ENCODE data around the gene TBC1D8. TPM values are rescaled to one million over a fixed set of nuclear protein-coding genes. Genes with fewer than 3 reads are reported as not detected.

The TBC1D8 gene
- total RNA-seq, 2 donors from 2014 or later, result 16.1 to 37.3 TPM

DNA sequence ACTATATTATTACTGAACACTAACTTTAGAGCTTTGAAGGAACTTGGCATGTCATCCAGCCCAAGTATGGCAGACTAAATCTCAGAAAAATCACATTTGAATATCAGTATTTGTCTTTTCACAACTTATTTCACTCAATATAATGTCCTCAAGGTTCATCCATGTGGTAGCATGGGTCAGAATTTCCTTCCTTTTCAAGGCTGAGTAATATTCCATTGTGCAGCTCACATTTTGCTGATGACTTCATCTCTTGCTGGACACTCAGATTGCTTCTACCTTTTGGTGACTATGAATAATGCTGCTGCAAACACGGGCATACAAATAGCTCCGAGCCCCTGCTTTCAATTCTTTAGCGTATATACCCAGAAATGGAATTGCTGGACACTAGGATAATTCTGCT lies 102.4 kb downstream of the TBC1D8 start:
- intact Hi-C loops (cut with DNase I, micrococcal nuclease), result no loop called here
- ATAC-seq, result no peak
- DNase-seq, result no peak

DNA sequence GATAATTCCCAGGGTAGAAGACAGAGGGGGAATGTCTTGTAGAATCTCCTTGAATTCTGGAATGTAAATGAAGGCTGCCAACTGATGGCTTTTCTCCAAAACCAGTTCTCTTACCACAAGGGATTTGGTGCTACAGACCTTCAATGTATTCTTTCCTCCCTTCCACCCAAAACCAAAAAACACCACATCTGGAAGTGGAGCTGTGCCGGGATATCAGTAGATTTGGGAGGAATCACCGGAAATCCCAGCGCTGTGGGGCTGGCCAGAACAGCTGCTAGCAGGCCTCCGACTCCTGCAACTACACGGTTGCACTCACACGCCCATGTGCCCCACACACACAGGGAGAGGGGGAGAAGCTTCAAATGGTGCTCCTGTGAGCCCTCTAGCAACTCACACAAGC lies 103.4 kb downstream of the TBC1D8 start:
- intact Hi-C loops (cut with DNase I, micrococcal nuclease), result no loop called here
- no peak for DNase-seq
- ATAC-seq, result no peak

DNA sequence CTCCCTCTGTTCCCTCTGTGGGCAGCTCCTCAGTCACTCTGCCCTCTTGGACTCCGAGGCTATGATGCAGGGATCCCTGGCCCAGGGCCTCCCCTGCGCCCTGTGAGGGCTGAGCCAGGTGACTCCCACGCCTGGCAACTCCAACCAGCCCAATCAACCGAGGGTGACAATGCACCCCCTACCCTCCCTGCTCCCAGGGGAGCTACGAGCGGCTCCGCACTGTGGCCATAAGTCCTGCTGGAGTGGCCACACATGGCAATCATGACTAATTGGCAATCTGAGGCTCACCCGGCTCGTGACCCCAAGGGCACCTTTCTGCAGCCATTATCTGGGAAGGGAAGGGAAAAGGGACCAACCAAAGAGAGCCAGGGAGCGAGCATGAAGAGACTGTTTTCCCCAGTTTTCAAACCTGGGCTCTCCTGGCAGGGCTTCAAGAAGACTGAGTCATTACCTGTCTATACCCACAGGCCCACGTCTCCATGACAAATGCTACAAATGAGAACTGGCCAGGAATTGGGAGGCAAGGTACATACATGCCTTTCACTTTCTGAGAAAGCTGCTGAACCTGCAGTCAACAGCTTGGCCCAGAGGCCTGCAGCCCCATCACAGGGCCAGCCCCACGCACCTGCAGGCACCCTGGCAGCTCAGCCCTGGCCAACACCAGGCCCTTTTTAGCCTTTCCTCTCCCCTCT lies 104.0 kb downstream of the TBC1D8 start:
- ATAC-seq (no peak), DNase-seq (no peak)
- intact Hi-C loops (cut with DNase I, micrococcal nuclease), result no loop called here

DNA sequence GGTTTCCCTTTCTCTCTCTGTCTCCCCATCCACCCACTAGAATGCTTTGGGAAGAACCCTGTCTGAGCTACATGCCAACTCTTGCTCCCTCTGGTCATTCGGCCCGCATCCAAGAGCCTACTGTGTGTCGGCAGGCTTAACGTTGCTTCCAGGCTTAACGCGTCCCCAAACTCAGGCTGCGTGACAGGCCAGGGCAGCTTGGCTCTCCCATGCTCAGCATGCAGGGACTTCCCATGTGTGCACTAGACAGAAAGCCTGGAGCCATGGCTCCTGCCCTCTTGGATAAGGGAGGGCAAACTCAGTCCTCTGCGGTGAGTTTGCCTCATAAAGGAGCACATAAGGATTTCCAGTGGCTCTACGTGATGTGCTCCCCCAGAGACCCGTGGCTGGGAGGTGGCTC lies 105.9 kb downstream of the TBC1D8 start:
- intact Hi-C loops (cut with DNase I, micrococcal nuclease), result no loop called here
- ATAC-seq (no peak), DNase-seq (no peak)

DNA sequence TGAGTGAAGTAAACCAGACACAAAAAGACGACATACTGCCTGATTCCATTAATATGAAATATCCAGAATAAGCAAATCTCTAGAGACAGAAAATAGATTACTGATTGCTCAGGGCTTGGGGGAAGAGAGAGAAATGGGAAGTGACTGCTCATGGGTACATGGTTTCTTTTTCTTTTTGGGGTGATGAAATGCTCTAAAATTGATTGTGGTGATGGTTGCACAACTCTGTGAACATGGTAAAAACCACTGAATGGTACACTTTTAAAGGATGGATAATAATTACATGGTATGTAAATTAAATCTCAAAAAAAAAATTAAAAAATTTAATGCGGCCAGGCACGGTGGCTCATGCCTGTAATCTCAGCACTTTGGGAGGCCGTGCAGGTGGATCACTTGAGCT lies 109.8 kb downstream of the TBC1D8 start:
- DNase-seq, result no peak
- intact Hi-C loops (cut with DNase I, micrococcal nuclease), result no loop called here
- ATAC-seq, result no peak

DNA sequence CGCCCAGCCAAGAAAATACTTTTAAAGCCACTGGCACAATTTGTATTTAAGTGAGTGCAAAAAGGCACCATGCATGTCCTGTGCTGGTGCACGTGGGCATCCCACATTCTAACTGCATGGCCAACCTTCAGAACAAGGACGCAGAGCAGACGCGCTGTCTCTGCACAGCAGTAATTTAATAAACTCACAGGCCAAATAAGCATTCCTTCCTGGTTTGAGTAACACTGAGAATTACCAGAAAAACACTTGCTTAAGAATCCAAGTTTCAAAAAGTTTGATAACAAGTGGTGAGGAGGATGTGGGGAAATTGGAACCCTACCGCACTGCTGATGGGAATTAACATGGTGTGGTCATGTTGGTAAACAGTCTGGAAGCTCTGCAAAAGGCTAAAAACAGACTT lies 110.4 kb downstream of the TBC1D8 start:
- no peak for DNase-seq
- intact Hi-C loops (cut with DNase I, micrococcal nuclease), result no loop called here

DNA sequence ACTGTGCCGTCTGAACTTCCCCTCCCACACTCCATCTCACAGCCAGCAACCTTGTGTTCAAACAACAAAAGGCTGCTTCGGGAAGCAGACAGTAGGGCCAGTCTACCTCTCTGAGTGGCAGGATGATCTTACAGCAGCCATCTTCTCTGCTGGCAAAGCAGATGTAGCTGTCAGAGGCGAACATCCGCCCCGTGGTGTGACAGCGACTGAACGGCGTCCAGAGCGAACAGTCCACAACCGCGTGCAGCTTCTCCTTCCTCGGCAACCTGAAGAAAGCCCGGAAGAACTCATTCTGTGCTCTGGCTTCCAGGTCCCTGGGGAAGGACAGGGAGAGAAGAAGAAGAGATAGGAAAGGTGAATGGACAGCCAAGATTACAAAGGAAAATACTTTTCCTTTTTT lies 111.1 kb downstream of the TBC1D8 start:
- ATAC-seq (no peak), DNase-seq (no peak)
- intact Hi-C loops (cut with DNase I, micrococcal nuclease), result no loop called here

More for the DNA sequence above, 110.4 kb downstream of the TBC1D8 start:
- no peak for ATAC-seq

DNA sequence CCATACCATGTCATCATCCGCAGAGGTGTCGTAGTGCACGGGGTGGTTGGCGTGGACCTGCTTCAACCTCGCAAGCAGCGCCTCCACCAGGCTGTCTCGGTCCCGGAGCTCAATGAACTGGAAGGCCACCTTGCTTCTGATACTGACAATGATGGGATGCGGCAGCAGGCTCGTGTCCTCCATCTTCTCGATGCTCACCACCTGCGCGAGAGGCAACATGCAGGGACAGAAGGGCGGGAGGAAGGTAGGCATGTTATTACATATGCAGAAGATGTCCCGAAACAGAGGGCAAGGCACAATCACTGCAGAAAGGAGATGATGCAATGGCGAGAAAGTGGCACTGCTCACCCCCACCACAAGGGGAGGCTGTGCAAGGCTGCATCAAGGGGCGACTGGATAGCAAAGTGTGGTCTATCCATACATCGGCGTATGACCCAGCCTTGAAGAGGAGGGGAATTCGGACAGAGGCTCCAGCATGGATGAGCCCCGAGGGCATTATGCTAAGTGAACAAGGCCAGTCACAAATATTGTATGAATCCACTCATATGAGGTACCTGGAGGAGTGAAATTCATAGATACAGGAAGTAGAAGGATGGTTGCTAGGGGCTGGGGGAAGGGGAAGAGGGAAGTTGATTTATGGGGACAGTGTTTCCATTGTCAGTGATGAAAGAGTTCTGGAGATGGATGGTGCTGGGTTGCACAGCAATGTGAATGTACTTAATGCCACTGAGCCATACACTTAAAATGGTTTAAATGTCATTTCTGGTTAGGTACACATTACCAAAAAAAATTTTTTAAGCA lies 112.5 kb downstream of the TBC1D8 start:
- DNase-seq, result no peak
- ATAC-seq, result peak; percentile 65
- intact Hi-C loops (cut with DNase I, micrococcal nuclease), result no loop called here

DNA sequence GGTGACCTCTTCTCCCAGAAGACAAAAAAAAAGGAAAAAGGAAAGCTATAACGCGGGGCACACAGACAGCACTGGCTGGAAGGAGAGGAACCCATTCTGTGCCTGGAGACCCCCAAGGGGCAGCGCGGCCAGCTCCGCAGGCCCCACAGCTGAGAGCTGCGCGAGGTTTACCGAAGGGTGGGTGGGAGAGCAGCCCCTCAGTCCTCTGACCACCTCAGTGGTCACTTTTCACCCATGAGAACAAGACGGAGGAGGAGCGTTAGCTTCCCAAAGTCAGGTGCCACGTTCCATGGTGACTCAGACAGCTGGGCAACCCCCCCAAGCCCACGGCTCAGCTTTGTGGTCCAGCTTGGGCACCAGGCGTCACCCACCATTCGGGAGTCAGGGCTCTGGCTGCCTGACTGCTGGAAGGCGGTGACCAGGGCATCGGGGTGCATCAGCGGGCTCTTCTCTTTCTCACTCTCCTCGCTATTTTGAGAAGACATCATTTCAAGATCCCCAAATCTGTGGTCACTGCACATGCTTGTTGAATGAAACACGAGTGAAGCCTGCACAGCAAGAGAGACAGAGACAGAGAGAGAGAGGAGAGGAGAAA lies 113.9 kb downstream of the TBC1D8 start:
- intact Hi-C loops (cut with DNase I, micrococcal nuclease), result no loop called here
- no peak for DNase-seq
- no peak for ATAC-seq

DNA sequence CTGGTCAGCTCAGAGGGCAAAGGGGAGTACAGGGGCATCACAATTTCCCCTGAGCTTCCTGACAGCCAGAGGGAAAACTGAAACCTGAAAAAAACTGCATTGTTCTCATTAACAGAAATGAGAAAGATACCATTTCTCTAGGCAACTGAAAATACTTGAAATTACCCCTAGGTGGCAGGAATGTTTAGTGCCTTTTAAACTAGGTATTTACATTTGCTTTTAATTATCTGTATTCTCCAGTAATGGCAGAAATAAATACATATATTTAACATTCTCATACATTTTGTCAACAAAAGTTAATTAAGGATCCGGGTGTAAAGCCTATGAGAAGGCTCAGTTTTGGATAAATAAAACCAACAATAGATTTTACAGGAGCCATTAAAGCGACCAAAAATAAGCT lies 114.6 kb downstream of the TBC1D8 start:
- intact Hi-C loops (cut with DNase I, micrococcal nuclease), result no loop called here
- ATAC-seq, result peak; percentile 35

DNA sequence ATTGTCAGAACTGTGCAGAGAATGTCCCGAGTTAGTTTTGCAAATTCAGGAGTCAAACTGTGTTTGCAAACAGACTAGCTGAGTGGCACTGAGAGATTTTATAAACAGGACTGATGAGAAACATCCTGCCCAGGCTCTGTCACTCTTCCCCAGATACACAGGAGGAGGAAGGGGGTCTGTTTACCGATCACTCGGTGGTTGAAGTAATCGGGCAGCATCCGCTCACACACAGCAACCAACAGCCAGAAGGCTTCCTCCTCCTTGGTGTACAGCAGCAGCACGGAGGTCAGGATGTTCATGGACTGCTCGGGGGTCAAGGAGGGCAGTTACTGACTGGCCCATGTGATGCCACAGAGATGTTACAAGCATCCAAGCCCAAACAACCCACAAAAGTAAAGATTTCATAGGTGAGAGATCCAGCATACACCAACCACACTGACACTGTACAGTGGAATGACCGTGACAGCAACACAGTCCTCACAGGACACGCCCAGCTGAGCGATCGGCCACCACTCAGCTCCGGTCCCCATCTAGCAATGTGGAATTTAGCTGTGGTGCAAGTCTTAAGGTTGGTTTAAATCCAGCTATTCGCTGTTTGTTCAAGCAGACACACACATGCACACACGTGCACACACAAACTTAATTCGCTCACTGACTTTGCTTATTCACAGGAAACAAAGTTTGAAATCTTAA lies 119.0 kb downstream of the TBC1D8 start:
- intact Hi-C loops (cut with DNase I, micrococcal nuclease), result no loop called here
- ATAC-seq (no peak), DNase-seq (no peak)

More for the DNA sequence above, 114.6 kb downstream of the TBC1D8 start:
- DNase-seq, result no peak

DNA sequence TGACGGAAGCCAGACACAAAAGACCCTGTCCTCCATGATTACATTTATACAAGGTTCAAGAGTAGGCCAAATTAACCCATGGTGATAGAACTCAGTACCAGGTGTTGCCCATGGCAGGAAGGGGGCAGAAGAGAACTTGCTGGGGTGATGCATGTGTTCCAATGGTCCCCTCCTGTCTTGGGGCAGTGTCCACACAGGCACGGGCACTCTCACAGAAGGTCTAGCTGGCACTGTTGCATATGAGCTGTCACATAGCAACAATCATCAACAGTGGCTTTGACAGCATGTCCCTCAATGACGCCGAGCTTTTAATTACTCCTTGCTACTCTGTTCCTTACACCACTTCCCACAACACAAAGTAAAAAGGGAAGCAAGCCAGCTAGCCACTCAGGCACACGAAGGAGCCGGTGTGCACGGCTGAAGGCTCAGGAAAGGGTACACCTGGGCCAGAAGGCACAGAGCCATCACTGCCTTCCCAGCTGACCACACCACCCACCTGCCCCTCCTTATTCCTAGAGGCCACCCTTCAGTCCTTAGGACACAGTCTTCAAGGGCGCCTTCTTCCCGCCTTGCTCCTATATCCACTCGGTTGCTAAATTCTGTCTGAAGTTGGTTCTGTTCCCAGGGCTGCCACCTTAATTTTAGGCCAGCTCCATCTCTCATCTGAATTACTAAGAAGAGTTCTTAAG lies 120.2 kb downstream of the TBC1D8 start:
- no peak for ATAC-seq
- intact Hi-C loops (cut with DNase I, micrococcal nuclease), result no loop called here
- DNase-seq, result no peak

DNA sequence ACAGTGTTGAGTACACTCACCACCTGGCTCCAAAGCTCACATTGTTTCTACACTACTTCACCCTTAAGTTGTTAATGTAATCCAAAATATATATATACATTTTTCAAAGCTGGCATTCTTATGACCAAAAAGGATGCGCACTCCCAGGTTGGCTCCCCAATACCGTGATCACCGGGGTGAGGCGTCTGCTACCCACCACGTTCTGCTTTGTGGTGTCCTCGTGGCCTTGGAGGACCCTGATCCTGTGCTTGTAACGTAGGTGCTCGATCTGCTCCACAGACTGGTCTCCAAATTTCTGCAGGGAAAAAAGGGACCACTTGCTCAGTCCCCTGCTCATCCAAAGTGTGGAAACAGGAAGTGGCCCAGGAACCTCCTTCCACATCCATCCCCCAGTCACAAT lies 123.3 kb downstream of the TBC1D8 start:
- intact Hi-C loops (cut with DNase I, micrococcal nuclease), result no loop called here
- DNase-seq, result no peak
- ATAC-seq, result no peak

DNA sequence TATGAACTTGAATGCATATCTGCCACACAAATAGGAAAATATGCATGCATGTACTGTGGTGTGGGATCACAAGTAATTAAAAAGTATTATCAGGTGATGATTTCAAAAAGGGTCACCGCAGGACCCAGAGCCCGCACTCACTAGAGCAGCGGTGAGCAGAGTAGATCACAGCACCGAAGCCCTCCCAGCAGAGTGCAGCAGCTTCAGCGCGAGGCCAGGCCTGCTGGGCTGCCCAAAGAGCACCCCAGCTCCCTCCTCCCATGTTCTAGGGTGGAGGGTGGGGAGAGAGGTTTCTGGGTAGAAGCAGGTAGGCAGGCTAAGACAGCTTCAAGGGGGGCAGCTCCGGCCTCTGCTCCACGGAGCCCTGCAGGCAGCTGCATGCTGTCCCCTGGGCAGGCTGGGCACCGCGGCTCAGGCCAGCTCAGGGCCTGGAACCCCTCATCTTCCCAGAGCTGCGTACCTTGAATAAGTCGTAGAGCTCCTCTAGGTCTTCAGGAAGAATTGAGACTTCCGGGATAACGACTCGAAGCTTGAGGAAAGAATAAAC lies 124.2 kb downstream of the TBC1D8 start:
- ATAC-seq (no peak), DNase-seq (no peak)
- intact Hi-C loops (cut with DNase I, micrococcal nuclease), result no loop called here

DNA sequence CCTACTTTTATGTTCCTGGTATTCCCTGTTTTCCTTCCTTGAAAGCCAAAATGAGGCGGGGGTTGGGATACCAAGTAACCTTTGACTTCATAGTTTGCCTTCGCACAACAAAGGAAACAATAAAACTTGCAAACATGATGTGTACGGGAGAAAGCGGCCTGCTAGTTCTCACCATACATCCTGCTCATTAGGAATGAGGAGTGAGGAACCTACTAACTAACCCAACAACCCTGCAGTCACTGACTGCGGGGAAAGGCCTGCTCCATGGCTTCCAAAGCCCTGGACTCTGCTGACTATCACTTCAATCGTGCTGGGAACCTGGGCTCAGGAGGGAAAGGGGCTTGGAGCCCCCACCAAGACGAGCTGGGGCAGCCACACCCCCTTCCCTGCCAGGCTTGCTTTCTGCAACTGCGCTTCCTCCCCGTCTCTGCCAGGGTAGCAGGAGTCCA lies 124.9 kb downstream of the TBC1D8 start:
- intact Hi-C loops (cut with DNase I, micrococcal nuclease), result no loop called here
- ATAC-seq, result peak; percentile 83
- DNase-seq, result peak; percentile 36 to 55

DNA sequence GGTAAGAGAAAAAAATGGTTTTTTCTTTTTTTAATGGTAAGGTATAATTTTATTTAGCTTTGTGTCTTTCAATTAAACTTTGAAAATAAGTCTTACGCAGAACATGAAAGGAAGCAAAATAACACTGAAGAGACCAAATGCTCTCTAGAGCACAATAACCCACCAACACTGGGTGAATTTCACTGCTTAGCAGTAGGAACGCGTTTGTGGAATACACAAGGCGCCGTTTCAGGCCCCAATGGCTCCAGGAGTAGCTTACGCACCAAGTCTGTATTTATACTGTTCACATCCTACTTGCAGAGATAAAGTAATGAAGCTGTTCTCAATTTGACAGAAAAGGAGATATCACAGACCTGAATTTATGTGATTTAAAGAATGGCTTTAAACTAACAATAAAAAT lies 125.6 kb downstream of the TBC1D8 start:
- DNase-seq, result no peak
- intact Hi-C loops (cut with DNase I, micrococcal nuclease), result no loop called here
- ATAC-seq, result no peak

DNA sequence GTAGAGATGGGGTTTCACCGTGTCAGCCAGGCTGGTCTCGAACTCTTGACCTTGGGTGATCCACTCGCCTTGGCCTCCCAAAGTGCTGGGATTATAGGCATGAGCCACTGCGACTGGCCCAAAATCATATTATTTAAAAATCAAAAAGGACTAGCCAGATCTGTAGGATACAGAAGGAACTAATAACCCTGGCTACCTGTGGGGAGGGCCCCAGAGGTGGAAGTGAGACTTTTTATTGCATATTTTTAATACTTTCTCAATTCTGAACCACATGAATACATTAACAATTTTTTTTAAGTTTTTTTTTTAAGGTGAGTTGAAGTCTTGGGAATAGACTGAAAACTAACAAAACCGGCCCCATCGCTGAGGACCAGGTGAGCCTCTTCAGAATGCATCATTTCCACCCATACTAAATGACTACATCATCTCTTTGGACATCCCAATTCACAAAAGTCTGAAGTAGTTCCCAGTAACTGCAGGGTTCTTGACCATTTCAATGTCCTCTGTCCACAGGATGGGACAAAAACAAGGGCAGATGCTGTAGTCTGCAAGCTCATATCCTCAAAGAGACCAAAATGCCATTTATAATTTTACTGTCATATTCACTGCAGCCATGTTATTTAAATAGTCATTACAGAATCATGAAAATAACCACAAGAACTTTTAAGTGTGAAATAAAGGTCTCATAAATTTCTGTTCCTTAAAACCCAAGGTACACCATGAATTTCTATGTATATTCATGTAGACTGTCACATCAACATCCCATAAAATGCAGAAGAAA lies 127.7 kb downstream of the TBC1D8 start:
- intact Hi-C loops (cut with DNase I, micrococcal nuclease), result no loop called here
- no peak for ATAC-seq
- DNase-seq, result no peak

DNA sequence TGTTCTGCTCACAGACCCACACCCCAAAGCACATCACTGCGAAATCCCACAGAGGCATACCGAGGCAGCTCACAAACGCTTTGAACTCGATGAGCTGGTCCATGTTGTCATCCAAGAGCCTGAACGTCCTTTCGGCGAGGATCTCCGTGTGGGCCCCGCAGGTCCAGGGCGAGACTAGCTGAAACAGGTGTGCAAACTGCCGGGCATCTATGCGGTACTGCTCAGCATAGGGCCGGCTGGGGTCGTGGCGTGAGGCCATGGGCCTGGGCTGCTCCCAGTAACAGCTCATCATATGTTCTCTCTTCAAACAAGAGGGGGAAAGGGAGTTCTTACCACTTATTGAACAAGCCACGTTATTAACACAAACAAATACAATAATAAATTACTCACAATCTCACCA lies 129.0 kb downstream of the TBC1D8 start:
- no peak for DNase-seq

More for the DNA sequence above, 129.0 kb downstream of the TBC1D8 start:
- no peak for ATAC-seq
- intact Hi-C loops (cut with DNase I, micrococcal nuclease), result no loop called here
